Adipocyte (in vitro differentiated cells): ENCODE results near the gene ANKRD11.

Source experiments
- DNase-seq: peaks from one replicate; pipeline ENCODE4 v3.0.0-alpha.2; 2015; ENCODE audit warnings: low read depth
- H3K27me3 ChIP-seq: replicated peaks from 2 replicates; pipeline ENCODE4 v1.7.0; 2013; ENCODE audit warnings: mild to moderate bottlenecking, low read length, moderate library complexity; ENCODE audit not compliant: control insufficient read depth, insufficient read depth
- H3K36me3 ChIP-seq: 2 replicates; pipeline ENCODE4 v1.7.0; 2013; ENCODE audit warnings: low read length, mild to moderate bottlenecking, moderate library complexity; ENCODE audit not compliant: control insufficient read depth, insufficient read depth, severe bottlenecking
- H3K4me1 ChIP-seq: 2 replicates; pipeline ENCODE4 v1.7.0; 2013; ENCODE audit warnings: mild to moderate bottlenecking, low read length, moderate library complexity; ENCODE audit not compliant: control insufficient read depth, insufficient read depth
- H3K4me3 ChIP-seq: 2 replicates; pipeline ENCODE4 v1.7.0; 2013; ENCODE audit warnings: mild to moderate bottlenecking, low read length, moderate library complexity
- H3K9ac ChIP-seq: 2 replicates; pipeline ENCODE4 v1.7.0; 2013; ENCODE audit warnings: mild to moderate bottlenecking, low read length, moderate library complexity
- H3K9me3 ChIP-seq: 2 replicates; pipeline ENCODE4 v1.7.0; 2013; ENCODE audit warnings: mild to moderate bottlenecking, low read length, moderate library complexity; ENCODE audit not compliant: control insufficient read depth

Gene ANKRD11

GRCh38 chr16:89523680-89524344 is 33.5 kb upstream of the ANKRD11 start:
- no peaks in the 10 kb centered on the region for H3K9me3 ChIP-seq
- H3K4me3 ChIP-seq: no peak overlapping the region
- peaks cover 86% of the 10 kb centered on the region for H3K36me3 ChIP-seq
- no peak for DNase-seq
- no peaks in the 10 kb centered on the region for H3K4me1 ChIP-seq
- no peaks in the 10 kb centered on the region for H3K27me3 ChIP-seq
- no peak overlapping the region for H3K9ac ChIP-seq

- DNase-seq: no peak
- H3K4me3 ChIP-seq: no peak overlapping the region
- no peaks in the 10 kb centered on the region for H3K27me3 ChIP-seq
- no peaks in the 10 kb centered on the region for H3K9me3 ChIP-seq
- H3K9ac ChIP-seq: no peak overlapping the region
- H3K4me1 ChIP-seq: no peaks in the 10 kb centered on the region
- H3K36me3 ChIP-seq: peaks cover 95% of the 10 kb centered on the region
Measured at GRCh38 chr16:89522287-89522686, 31.9 kb upstream of the ANKRD11 start.

GRCh38 chr16:89519881-89520280 is 29.5 kb upstream of the ANKRD11 start:
- H3K36me3 ChIP-seq: peaks cover 84% of the 10 kb centered on the region
- H3K9me3 ChIP-seq: no peaks in the 10 kb centered on the region
- DNase-seq: no peak
- H3K27me3 ChIP-seq: no peaks in the 10 kb centered on the region
- H3K9ac ChIP-seq: no peak overlapping the region
- no peaks in the 10 kb centered on the region for H3K4me1 ChIP-seq
- H3K4me3 ChIP-seq: no peak overlapping the region

- no peaks in the 10 kb centered on the region for H3K27me3 ChIP-seq
- DNase-seq: no peak
- peaks cover 80% of the 10 kb centered on the region for H3K36me3 ChIP-seq
- H3K4me1 ChIP-seq: no peaks in the 10 kb centered on the region
- H3K4me3 ChIP-seq: no peak overlapping the region
- H3K9ac ChIP-seq: no peak overlapping the region
- no peaks in the 10 kb centered on the region for H3K9me3 ChIP-seq
Measured at GRCh38 chr16:89517128-89517527, 26.8 kb upstream of the ANKRD11 start.

GRCh38 chr16:89512453-89512852 is 22.1 kb upstream of the ANKRD11 start:
- H3K36me3 ChIP-seq: peaks cover 53% of the 10 kb centered on the region
- no peaks in the 10 kb centered on the region for H3K27me3 ChIP-seq
- no peak overlapping the region for H3K4me3 ChIP-seq
- peaks cover 12% of the 10 kb centered on the region for H3K4me1 ChIP-seq
- H3K9ac ChIP-seq: no peak overlapping the region
- no peaks in the 10 kb centered on the region for H3K9me3 ChIP-seq
- DNase-seq: no peak

GRCh38 chr16:89511374-89511773 is 21.0 kb upstream of the ANKRD11 start:
- no peak for DNase-seq
- Histone ChIP-seq H3K36me3 (peaks cover 45% of the 10 kb centered on the region), H3K27me3 (no peaks in the 10 kb centered on the region), H3K9ac (no peak overlapping the region), H3K9me3 (no peaks in the 10 kb centered on the region), H3K4me1 (peaks cover 23% of the 10 kb centered on the region), H3K4me3 (no peak overlapping the region)

- Histone ChIP-seq H3K36me3 (peaks cover 38% of the 10 kb centered on the region), H3K4me1 (peaks cover 31% of the 10 kb centered on the region), H3K27me3 (no peaks in the 10 kb centered on the region), H3K9me3 (no peaks in the 10 kb centered on the region), H3K4me3 (no peak overlapping the region), H3K9ac (peak overlapping the region; percentile 96)
- no peak for DNase-seq
Measured at GRCh38 chr16:89510526-89510925, 20.2 kb upstream of the ANKRD11 start.

- Histone ChIP-seq H3K9me3 (no peaks in the 10 kb centered on the region), H3K4me3 (peak within 1 kb of the TSS; percentile 94), H3K27me3 (no peaks in the 10 kb centered on the region), H3K36me3 (peaks cover 26% of the 10 kb centered on the region), H3K9ac (peak within 1 kb of the TSS; percentile 96), H3K4me1 (peaks cover 36% of the 10 kb centered on the region)
- DNase-seq: peak; percentile 95
Measured at GRCh38 chr16:89507834-89508590, 17.7 kb upstream of the ANKRD11 start, which contains the start of gene SPG7. Gene SPG7 (plus strand): TSS chr16:89508403. CDS start chr16:89508418, 15 bp downstream.

- DNase-seq: peak; percentile 25
- H3K36me3 ChIP-seq: peaks cover 19% of the 10 kb centered on the region
- H3K27me3 ChIP-seq: no peaks in the 10 kb centered on the region
- peak overlapping the region; percentile 94 for H3K4me3 ChIP-seq
- H3K4me1 ChIP-seq: peaks cover 36% of the 10 kb centered on the region
- H3K9ac ChIP-seq: peak overlapping the region; percentile 96
- H3K9me3 ChIP-seq: no peaks in the 10 kb centered on the region
Measured at GRCh38 chr16:89507214-89507833, 17.0 kb upstream of the ANKRD11 start.

GRCh38 chr16:89506791-89507191 is 16.4 kb upstream of the ANKRD11 start:
- no peaks in the 10 kb centered on the region for H3K9me3 ChIP-seq
- peak overlapping the region; percentile 94 for H3K4me3 ChIP-seq
- peaks cover 39% of the 10 kb centered on the region for H3K4me1 ChIP-seq
- peak overlapping the region; percentile 96 for H3K9ac ChIP-seq
- H3K27me3 ChIP-seq: no peaks in the 10 kb centered on the region
- H3K36me3 ChIP-seq: peaks cover 15% of the 10 kb centered on the region
- no peak for DNase-seq

GRCh38 chr16:89506113-89506504 is 15.7 kb upstream of the ANKRD11 start:
- H3K9ac ChIP-seq: peak overlapping the region; percentile 51
- peak overlapping the region; percentile 33 for H3K4me3 ChIP-seq
- no peak for DNase-seq
- H3K9me3 ChIP-seq: no peaks in the 10 kb centered on the region
- H3K36me3 ChIP-seq: peaks cover 8% of the 10 kb centered on the region
- H3K4me1 ChIP-seq: peaks cover 39% of the 10 kb centered on the region
- H3K27me3 ChIP-seq: no peaks in the 10 kb centered on the region
